Caco-2 (cell line): ENCODE results near the gene CLPTM1. TPM values are rescaled to one million over a fixed set of nuclear protein-coding genes. Genes with fewer than 3 reads are reported as not detected.
A peak's percentile ranks its signal among the peaks of the same experiment; 100 is the strongest.
"Not testable (repeated sequence)": the region's sequence is repeated elsewhere in the genome, so short reads cannot be mapped to it uniquely, and the experiment has no call there.

Experiments
- BruUV-seq: library from RNA; stranded (reverse); fragments of 400-500 nt; replicated peaks from 2 replicates; lab custom pipeline; 2021; lab: Mats Ljungman, UMichigan
- CTCF ChIA-PET: fragments of 300-600 bp; sonication (Branson Sonifier 250); formaldehyde crosslinking; loops from one replicate; lab custom pipeline; 2022; ENCODE audit warnings: antibody characterized with exemption; lab: Charles Lee
- POLR2A ChIA-PET: fragments of 300-600 bp; sonication (Branson Sonifier 250); formaldehyde crosslinking; loops from one replicate; lab custom pipeline; 2022; ENCODE audit warnings: antibody characterized with exemption; lab: Charles Lee
- DNase-seq, 2 experiments: peaks; one replicate each; pipeline versions ENCODE4 v3.0.0 to v3.0.0-alpha.2; 2020 to 2022
- H3K27me3 ChIP-seq: replicated peaks from 2 replicates; pipeline ENCODE4 v1.6.0; 2011; ENCODE audit warnings: low read length; ENCODE audit not compliant: control insufficient read depth, insufficient read depth
- H3K36me3 ChIP-seq: 2 replicates; pipeline ENCODE4 v1.5.1; 2011; ENCODE audit warnings: low read length; ENCODE audit not compliant: control insufficient read depth, insufficient read depth
- H3K4me1 ChIP-seq: fragments of 250-450 bp; sonication (Bioruptor Pico); 2 replicates; pipeline ENCODE4 v1.5.1; 2020; ENCODE audit warnings: mild to moderate bottlenecking
- H3K4me3 ChIP-seq: 2 replicates; pipeline ENCODE4 v1.5.1; 2011; ENCODE audit warnings: low read depth, mild to moderate bottlenecking, control low read depth, low read length
- H3K9me3 ChIP-seq: fragments of 250-450 bp; sonication (Bioruptor Pico); 2 replicates; pipeline ENCODE4 v1.5.1; 2020; ENCODE audit warnings: mild to moderate bottlenecking, moderate library complexity
- H3K27ac Mint-ChIP-seq: one replicate; pipeline ENCODE4 v1.8.0; 2022; ENCODE audit warnings: mixed read lengths; ENCODE audit not compliant: unreplicated experiment
- H3K27me3 Mint-ChIP-seq: one replicate; pipeline ENCODE4 v1.8.0; 2022; ENCODE audit warnings: mixed read lengths; ENCODE audit not compliant: insufficient read depth, unreplicated experiment
- H3K36me3 Mint-ChIP-seq: one replicate; pipeline ENCODE4 v1.8.0; 2022; ENCODE audit warnings: mild to moderate bottlenecking, mixed read lengths; ENCODE audit not compliant: insufficient read depth, unreplicated experiment
- H3K4me1 Mint-ChIP-seq: one replicate; pipeline ENCODE4 v1.8.0; 2022; ENCODE audit warnings: low read depth, mixed read lengths; ENCODE audit not compliant: unreplicated experiment
- H3K4me3 Mint-ChIP-seq: one replicate; pipeline ENCODE4 v1.8.0; 2022; ENCODE audit warnings: mild to moderate bottlenecking, moderate library complexity, mixed read lengths; ENCODE audit not compliant: unreplicated experiment
- H3K9me3 Mint-ChIP-seq: one replicate; pipeline ENCODE4 v1.8.0; 2022; ENCODE audit warnings: mixed read lengths; ENCODE audit not compliant: unreplicated experiment
- CTCF ChIP-seq, 2 experiments: fragments of 200-600 bp in 1 of 2; IDR thresholded peaks; 1 replicate in 1 of 2; 2 replicates in 1 of 2; pipeline versions ENCODE4 v1.5.1 to v1.8.0; 2011 to 2022; ENCODE audit warnings: antibody characterized with exemption in 1 of 2, control low read depth in 1 of 2, inconsistent platforms in 1 of 2, low read depth in 1 of 2, low read length in 1 of 2, mild to moderate bottlenecking in 1 of 2, moderate library complexity in 1 of 2; ENCODE audit not compliant: insufficient read depth in 1 of 2, severe bottlenecking in 1 of 2, unreplicated experiment in 1 of 2
- intact Hi-C: fragments of 100-400 bp; cut with micrococcal nuclease; formaldehyde crosslinking; loops from one replicate; pipeline ENCODE4 v1.10.0; 2022; ENCODE audit not compliant: unreplicated experiment
- total RNA-seq: library from RNA; stranded (reverse); gene quantifications from 2 replicates; pipeline ENCODE4 v1.2.3, GENCODE V29; 2022

Gene CLPTM1
- total RNA-seq, 1 experiment from 2014 or later: 144 TPM

- Histone ChIP-seq H3K9me3 (no peaks in the 10 kb centered on the region), H3K4me3 (no peak overlapping the region), H3K36me3 (no peaks in the 10 kb centered on the region), H3K27me3 (no peaks in the 10 kb centered on the region), H3K4me1 (peaks cover 10% of the 10 kb centered on the region)
- Mint-ChIP-seq H3K36me3 (peaks cover 32% of the 10 kb centered on the region), H3K27ac (no peak overlapping the region), H3K4me1 (peaks cover 8% of the 10 kb centered on the region), H3K9me3 (no peaks in the 10 kb centered on the region), H3K4me3 (no peak overlapping the region), H3K27me3 (no peaks in the 10 kb centered on the region)
- BruUV-seq: no TSS peak
- POLR2A ChIA-PET: no interaction called here
- no peak for TF ChIP-seq CTCF (IDR thresholded peaks at IDR 0.05; ENCODE audit: insufficient read depth in 1 of 2, low read depth in 1 of 2, low read length in 1 of 2, severe bottlenecking in 1 of 2, unreplicated experiment in 1 of 2)
- intact Hi-C loops: no loop called here
- DNase-seq: no peak
- CTCF ChIA-PET: no interaction called here
These were observed 42.8 kb downstream of the CLPTM1 start for GRCh38 chr19:44998025-44998424.

- DNase-seq, H3K36me3 ChIP-seq, H3K9me3 Mint-ChIP-seq, H3K27me3 ChIP-seq, H3K4me3 ChIP-seq, H3K27me3 Mint-ChIP-seq, intact Hi-C loops, BruUV-seq, H3K4me1 Mint-ChIP-seq, H3K9me3 ChIP-seq, H3K27ac Mint-ChIP-seq, H3K4me3 Mint-ChIP-seq, H3K4me1 ChIP-seq: not testable (repeated sequence)
- ChIA-PET CTCF (interaction anchor here (1.3 kb wide), 1 partner anchor 60 kb away, joined by 3 read pairs; no protein-coding TSS in a partner anchor), POLR2A (interaction anchor here (0.7 kb wide), 1 partner anchor 249 kb away, joined by 4 read pairs; no protein-coding TSS in a partner anchor)
- H3K36me3 Mint-ChIP-seq: peaks cover 32% of the 10 kb centered on the region
These were observed 44.1 kb downstream of the CLPTM1 start for GRCh38 chr19:44999131-44999925.

GRCh38 chr19:45000665-45001064, 45.5 kb downstream of the CLPTM1 start:
- H3K27me3 Mint-ChIP-seq, H3K27me3 ChIP-seq, H3K4me1 ChIP-seq, H3K4me1 Mint-ChIP-seq, H3K9me3 ChIP-seq, H3K36me3 ChIP-seq, H3K9me3 Mint-ChIP-seq, DNase-seq, BruUV-seq, H3K27ac Mint-ChIP-seq: not testable (repeated sequence)
- POLR2A ChIA-PET: interaction anchor here (0.6 kb wide), 1 partner anchor 39 kb away, joined by 3 read pairs; no protein-coding TSS in a partner anchor
- CTCF ChIA-PET: interaction anchor here (1.2 to 1.3 kb wide), 2 partner anchors 39 to 59 kb away, joined by 3 to 5 read pairs; no protein-coding TSS in a partner anchor
- peak overlapping the region; percentile 57 for H3K4me3 ChIP-seq
- peaks cover 32% of the 10 kb centered on the region for H3K36me3 Mint-ChIP-seq
- intact Hi-C loops: loop anchor here (2.0 to 10.0 kb wide), 3 partner anchors 38 to 96 kb away; partner anchors contain the start of genes APOE, CLASRP, GEMIN7 and ZNF296
- H3K4me3 Mint-ChIP-seq: peak overlapping the region; percentile 94
